Activated CD8-positive, alpha-beta memory T cell treated with anti-CD3 and anti-CD28 coated beads for 36 hours (primary cell): ENCODE results near the gene NAGPA. TPM values are rescaled to one million over a fixed set of nuclear protein-coding genes. Genes with fewer than 3 reads are reported as not detected.

ENCODE experiments used
- CTCF ChIA-PET: fragments of 350-600 bp; sonication (Branson Sonifier 250); formaldehyde crosslinking; loops from one replicate; lab custom pipeline; 2021; ENCODE audit warnings: antibody characterized with exemption; lab: Charles Lee
- POLR2A ChIA-PET: fragments of 350-600 bp; sonication (Branson Sonifier 250); formaldehyde crosslinking; loops from one replicate; lab custom pipeline; 2021; ENCODE audit warnings: antibody characterized with exemption; lab: Charles Lee
- total RNA-seq, 2 experiments: library from RNA; stranded (reverse); gene quantifications; one replicate each; pipeline ENCODE4 v1.2.3, GENCODE V29; 2021

Gene NAGPA
- total RNA-seq, 2 experiments from 2014 or later: 15.9 to 16.7 TPM

GRCh38 chr16:5010576-5011329 is 23.0 kb downstream of the NAGPA start:
- POLR2A ChIA-PET: no interaction called here
- CTCF ChIA-PET: no interaction called here

- CTCF ChIA-PET: no interaction called here
- POLR2A ChIA-PET: no interaction called here
Observed at GRCh38 chr16:5008311-5008731, 25.4 kb downstream of the NAGPA start.

GRCh38 chr16:5007256-5007655 is 26.5 kb downstream of the NAGPA start:
- CTCF ChIA-PET: no interaction called here
- POLR2A ChIA-PET: no interaction called here

GRCh38 chr16:5006348-5007193 is 27.2 kb downstream of the NAGPA start:
- ChIA-PET POLR2A (no interaction called here), CTCF (no interaction called here)

GRCh38 chr16:5005916-5006315 is 27.8 kb downstream of the NAGPA start:
- ChIA-PET CTCF (no interaction called here), POLR2A (no interaction called here)

- POLR2A ChIA-PET: no interaction called here
Observed at GRCh38 chr16:5004311-5004710, 29.4 kb downstream of the NAGPA start.

GRCh38 chr16:5003828-5004227 is 29.9 kb downstream of the NAGPA start:
- POLR2A ChIA-PET: no interaction called here
- CTCF ChIA-PET: no interaction called here

More at GRCh38 chr16:5004311-5004710, 29.4 kb downstream of the NAGPA start:
- CTCF ChIA-PET: no interaction called here

GRCh38 chr16:5003211-5003610 is 30.5 kb downstream of the NAGPA start:
- POLR2A ChIA-PET: no interaction called here
- CTCF ChIA-PET: interaction anchor here (0.6 kb wide), 1 partner anchor 62 kb away, joined by 4 read pairs; no protein-coding TSS in a partner anchor

GRCh38 chr16:5002699-5003143 is 31.0 kb downstream of the NAGPA start:
- CTCF ChIA-PET: interaction anchor here (0.6 kb wide), 1 partner anchor 61 kb away, joined by 4 read pairs; no protein-coding TSS in a partner anchor
- POLR2A ChIA-PET: no interaction called here

- ChIA-PET CTCF (no interaction called here), POLR2A (no interaction called here)
Observed at GRCh38 chr16:5001986-5002385, 31.7 kb downstream of the NAGPA start.

- ChIA-PET CTCF (no interaction called here), POLR2A (no interaction called here)
Observed at GRCh38 chr16:5001571-5001970, 32.2 kb downstream of the NAGPA start.

GRCh38 chr16:5000573-5001001 is 33.1 kb downstream of the NAGPA start:
- ChIA-PET CTCF (no interaction called here), POLR2A (no interaction called here)

- POLR2A ChIA-PET: interaction anchor here (0.7 kb wide), 1 partner anchor 16 kb away, joined by 4 read pairs; no protein-coding TSS in a partner anchor
- CTCF ChIA-PET: no interaction called here
Observed at GRCh38 chr16:4994719-4995434, 38.9 kb downstream of the NAGPA start.

- POLR2A ChIA-PET: no interaction called here
Observed at GRCh38 chr16:4991754-4992153, 42.0 kb downstream of the NAGPA start.

GRCh38 chr16:4990415-4990814 is 43.3 kb downstream of the NAGPA start:
- CTCF ChIA-PET: no interaction called here
- POLR2A ChIA-PET: no interaction called here

More at GRCh38 chr16:4991754-4992153, 42.0 kb downstream of the NAGPA start:
- CTCF ChIA-PET: no interaction called here

- ChIA-PET CTCF (no interaction called here), POLR2A (no interaction called here)
Observed at GRCh38 chr16:4989391-4990006, 44.2 kb downstream of the NAGPA start.

- ChIA-PET CTCF (no interaction called here), POLR2A (no interaction called here)
Observed at GRCh38 chr16:4988647-4989046, 45.1 kb downstream of the NAGPA start.

- ChIA-PET POLR2A (no interaction called here), CTCF (no interaction called here)
Observed at GRCh38 chr16:4987580-4988374, 46.0 kb downstream of the NAGPA start.

- POLR2A ChIA-PET: no interaction called here
- CTCF ChIA-PET: no interaction called here
Observed at GRCh38 chr16:4987250-4987579, 46.5 kb downstream of the NAGPA start.
